PC-9 (cell line): ENCODE results near the gene NFE2L3.

Experiments
- EZH2 ChIP-seq: fragments of 200-600 bp; sonication (generic); IDR thresholded peaks from 2 replicates; pipeline ENCODE4 v1.8.0; 2017; ENCODE audit warnings: antibody characterized with exemption, low read depth
- TF ChIP-seq, protein P1 (sequence below): fragments of 200-600 bp; sonication (generic); conservative IDR thresholded peaks from 2 replicates; pipeline ENCODE4 v1.6.1; 2017; ENCODE audit warnings: mixed run types, antibody characterized with exemption, mild to moderate bottlenecking, moderate library complexity

DNA sequence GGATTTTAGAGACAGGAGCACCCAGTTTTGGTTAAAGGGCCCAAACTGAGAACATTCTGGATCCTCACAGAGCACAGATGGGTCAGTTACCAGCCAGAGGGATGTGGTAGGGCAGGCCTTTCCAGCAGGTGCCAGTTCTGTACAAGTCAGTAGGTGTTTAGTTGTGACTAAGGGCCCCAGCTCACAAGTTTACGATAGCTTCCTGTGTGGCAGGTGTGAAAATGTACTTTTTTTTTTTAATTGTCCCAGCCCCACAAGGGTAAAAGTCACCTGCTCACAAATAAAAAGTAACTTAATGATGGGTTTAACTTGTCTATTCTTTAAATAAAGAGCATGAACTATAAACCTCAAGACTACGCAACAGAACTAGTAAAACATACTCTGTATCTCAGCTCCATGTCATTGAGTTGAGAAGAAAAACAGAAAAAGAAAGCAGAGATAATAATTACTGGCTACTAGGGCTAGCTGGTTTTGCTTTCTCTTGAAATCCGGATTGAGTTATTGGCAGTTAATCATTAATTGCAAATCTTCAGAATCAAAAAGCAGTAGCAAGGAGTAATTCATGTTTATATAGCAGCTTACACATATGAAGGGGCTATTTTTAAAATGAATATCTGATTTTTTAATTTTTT is 15.4 kb downstream of the NFE2L3 start:
- TF ChIP-seq, protein P1, sequence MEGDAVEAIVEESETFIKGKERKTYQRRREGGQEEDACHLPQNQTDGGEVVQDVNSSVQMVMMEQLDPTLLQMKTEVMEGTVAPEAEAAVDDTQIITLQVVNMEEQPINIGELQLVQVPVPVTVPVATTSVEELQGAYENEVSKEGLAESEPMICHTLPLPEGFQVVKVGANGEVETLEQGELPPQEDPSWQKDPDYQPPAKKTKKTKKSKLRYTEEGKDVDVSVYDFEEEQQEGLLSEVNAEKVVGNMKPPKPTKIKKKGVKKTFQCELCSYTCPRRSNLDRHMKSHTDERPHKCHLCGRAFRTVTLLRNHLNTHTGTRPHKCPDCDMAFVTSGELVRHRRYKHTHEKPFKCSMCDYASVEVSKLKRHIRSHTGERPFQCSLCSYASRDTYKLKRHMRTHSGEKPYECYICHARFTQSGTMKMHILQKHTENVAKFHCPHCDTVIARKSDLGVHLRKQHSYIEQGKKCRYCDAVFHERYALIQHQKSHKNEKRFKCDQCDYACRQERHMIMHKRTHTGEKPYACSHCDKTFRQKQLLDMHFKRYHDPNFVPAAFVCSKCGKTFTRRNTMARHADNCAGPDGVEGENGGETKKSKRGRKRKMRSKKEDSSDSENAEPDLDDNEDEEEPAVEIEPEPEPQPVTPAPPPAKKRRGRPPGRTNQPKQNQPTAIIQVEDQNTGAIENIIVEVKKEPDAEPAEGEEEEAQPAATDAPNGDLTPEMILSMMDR: no peak
- no peak for TF ChIP-seq EZH2
